Liver (tissue), 9 donors: ENCODE data around the gene TRIO. TPM values are rescaled to one million over a fixed set of nuclear protein-coding genes. Genes with fewer than 3 reads are reported as not detected.

Source experiments
- DNase-seq: peaks from one replicate; pipeline ENCODE4 v3.0.0-alpha.2; 2017; ENCODE audit warnings: low spot score
- H3K27ac ChIP-seq, 2 donors: one replicate each; pipeline ENCODE4 v1.7.0; 2013; ENCODE audit warnings: inconsistent platforms in 2 of 2, low read length in 2 of 2, control low read depth in 1 of 2, low read depth in 1 of 2, mild to moderate bottlenecking in 1 of 2
- H3K27me3 ChIP-seq, 4 donors: one replicate each; pipeline versions ENCODE4 v1.6.1 to v1.7.0; 2013; ENCODE audit warnings: low read length in 3 of 4, inconsistent platforms in 1 of 4, mild to moderate bottlenecking in 1 of 4, moderate library complexity in 1 of 4; ENCODE audit not compliant: control insufficient read depth in 4 of 4, insufficient read depth in 4 of 4
- H3K36me3 ChIP-seq, 4 donors: one replicate each; pipeline versions ENCODE4 v1.6.1 to v1.7.0; 2013; ENCODE audit warnings: low read length in 3 of 4, mild to moderate bottlenecking in 3 of 4, low read depth in 1 of 4, moderate library complexity in 1 of 4; ENCODE audit not compliant: control insufficient read depth in 4 of 4, insufficient read depth in 3 of 4
- H3K4me1 ChIP-seq, 4 donors: one replicate each; pipeline versions ENCODE4 v1.6.1 to v1.7.0; 2013; ENCODE audit warnings: low read length in 3 of 4, mild to moderate bottlenecking in 3 of 4, moderate library complexity in 1 of 4; ENCODE audit not compliant: control insufficient read depth in 4 of 4, insufficient read depth in 4 of 4
- H3K4me3 ChIP-seq, 3 donors: one replicate each; pipeline versions ENCODE4 v1.6.1 to v1.7.0; 2013; ENCODE audit warnings: low read length in 3 of 3, control low read depth in 1 of 3, low read depth in 1 of 3, mild to moderate bottlenecking in 1 of 3
- H3K9ac ChIP-seq, 2 donors: one replicate each; pipeline ENCODE4 v1.7.0; 2013; ENCODE audit warnings: low read length in 2 of 2, mild to moderate bottlenecking in 2 of 2, moderate library complexity in 2 of 2, control low read depth in 1 of 2, low read depth in 1 of 2
- H3K9me3 ChIP-seq, 4 donors: one replicate each; pipeline versions ENCODE4 v1.6.1 to v1.7.0; 2013; ENCODE audit warnings: low read length in 3 of 4; ENCODE audit not compliant: control insufficient read depth in 4 of 4
- EGR1 ChIP-seq, 2 donors: IDR thresholded peaks; 2 replicates each; pipeline ENCODE4 v1.6.1; 2016 to 2018; ENCODE audit warnings: antibody characterized with exemption in 2 of 2, low read depth in 2 of 2
- FOXA1 ChIP-seq: IDR thresholded peaks from 2 replicates; pipeline ENCODE4 v1.6.1; 2016; ENCODE audit warnings: antibody characterized with exemption
- FOXA2 ChIP-seq: IDR thresholded peaks from 2 replicates; pipeline ENCODE4 v1.6.1; 2016; ENCODE audit warnings: antibody characterized with exemption
- GABPA ChIP-seq, 2 donors: IDR thresholded peaks in 1 of 2; conservative IDR thresholded peaks in 1 of 2; 2 replicates each; pipeline ENCODE4 v1.6.1; 2016; ENCODE audit warnings: antibody characterized with exemption in 2 of 2, mild to moderate bottlenecking in 1 of 2, moderate library complexity in 1 of 2
- HNF4A ChIP-seq, 2 donors: conservative IDR thresholded peaks; 2 replicates each; pipeline ENCODE4 v1.6.1; 2016; ENCODE audit warnings: antibody characterized with exemption in 2 of 2, mild to moderate bottlenecking in 2 of 2
- HNF4G ChIP-seq: IDR thresholded peaks from 2 replicates; pipeline ENCODE4 v1.6.1; 2016; ENCODE audit warnings: antibody characterized with exemption
- JUND ChIP-seq, 2 donors: IDR thresholded peaks; 2 replicates each; pipeline ENCODE4 v1.6.1; 2016; ENCODE audit warnings: antibody characterized with exemption in 2 of 2
- NR2F2 ChIP-seq: IDR thresholded peaks from 2 replicates; pipeline ENCODE4 v1.6.1; 2016; ENCODE audit warnings: antibody characterized with exemption
- RAD21 ChIP-seq, 2 donors: IDR thresholded peaks; 2 replicates each; pipeline ENCODE4 v1.6.1; 2016; ENCODE audit warnings: antibody characterized with exemption in 2 of 2, mild to moderate bottlenecking in 2 of 2
- REST ChIP-seq: IDR thresholded peaks from 2 replicates; pipeline ENCODE4 v1.6.1; 2016; ENCODE audit warnings: antibody characterized with exemption, mild to moderate bottlenecking
- RXRA ChIP-seq, 2 donors: IDR thresholded peaks; 2 replicates each; pipeline ENCODE4 v1.6.1; 2017 to 2018; ENCODE audit warnings: antibody characterized with exemption in 2 of 2, mild to moderate bottlenecking in 1 of 2
- SP1 ChIP-seq: IDR thresholded peaks from 2 replicates; pipeline ENCODE4 v1.6.1; 2018; ENCODE audit warnings: antibody characterized with exemption, mild to moderate bottlenecking
- TAF1 ChIP-seq: conservative IDR thresholded peaks from 2 replicates; pipeline ENCODE4 v1.6.1; 2016; ENCODE audit warnings: antibody characterized with exemption, mild to moderate bottlenecking
- YY1 ChIP-seq: IDR thresholded peaks from 2 replicates; pipeline ENCODE4 v1.6.1; 2016; ENCODE audit warnings: antibody characterized with exemption, mild to moderate bottlenecking
- ZBTB33 ChIP-seq: IDR thresholded peaks from 2 replicates; pipeline ENCODE4 v1.6.1; 2016; ENCODE audit warnings: antibody characterized with exemption
- WGBS: extraction: QIAGEN DNeasy Blood & Tissue Kit; methylation state at CpG from one replicate; pipeline ENCODE4 v1.1.7; 2013; 5-methylcytosine and 5-hydroxymethylcytosine counted together
- polyA plus RNA-seq, 2 donors: library from polyadenylated mRNA; stranded (reverse) in 1 of 2; unstranded in 1 of 2; fragments of 200-250 nt in 1 of 2; fragments of >200 nt in 1 of 2; fragmentation: Nextera tagmentation in 1 of 2; extraction: Ambion mirVana in 1 of 2; gene quantifications; one replicate each; pipeline versions ENCODE4 v1.2.1 to v1.2.3, GENCODE V29; 2013 to 2015
- total RNA-seq, 2 donors: library from RNA; depleted of rRNA; stranded (reverse); fragments of >200 nt; gene quantifications; one replicate each; pipeline ENCODE4 v1.2.3, GENCODE V29; 2014
- TF ChIP-seq, protein P1 (sequence below): IDR thresholded peaks from 2 replicates; pipeline ENCODE4 v1.6.1; 2016; ENCODE audit warnings: antibody characterized with exemption
- TF ChIP-seq, protein P2 (sequence below): IDR thresholded peaks from 2 replicates; pipeline ENCODE4 v1.6.1; 2016; ENCODE audit warnings: antibody characterized with exemption
- TF ChIP-seq, protein P3 (sequence below): fragments of 150-350 bp; IDR thresholded peaks from 2 replicates; pipeline ENCODE4 v1.5.1; 2017; ENCODE audit warnings: improper control_type of control experiment, low read depth, low read length; ENCODE audit not compliant: missing input control
- donor health status: healthy.
- donor health status: healthy.
- donor health status: healthy.
- donor health status: healthy.
- donor health status: healthy.

Gene TRIO
- total and polyA plus RNA-seq, 4 donors: 8.5 to 86.2 (median 16.0) TPM

DNA sequence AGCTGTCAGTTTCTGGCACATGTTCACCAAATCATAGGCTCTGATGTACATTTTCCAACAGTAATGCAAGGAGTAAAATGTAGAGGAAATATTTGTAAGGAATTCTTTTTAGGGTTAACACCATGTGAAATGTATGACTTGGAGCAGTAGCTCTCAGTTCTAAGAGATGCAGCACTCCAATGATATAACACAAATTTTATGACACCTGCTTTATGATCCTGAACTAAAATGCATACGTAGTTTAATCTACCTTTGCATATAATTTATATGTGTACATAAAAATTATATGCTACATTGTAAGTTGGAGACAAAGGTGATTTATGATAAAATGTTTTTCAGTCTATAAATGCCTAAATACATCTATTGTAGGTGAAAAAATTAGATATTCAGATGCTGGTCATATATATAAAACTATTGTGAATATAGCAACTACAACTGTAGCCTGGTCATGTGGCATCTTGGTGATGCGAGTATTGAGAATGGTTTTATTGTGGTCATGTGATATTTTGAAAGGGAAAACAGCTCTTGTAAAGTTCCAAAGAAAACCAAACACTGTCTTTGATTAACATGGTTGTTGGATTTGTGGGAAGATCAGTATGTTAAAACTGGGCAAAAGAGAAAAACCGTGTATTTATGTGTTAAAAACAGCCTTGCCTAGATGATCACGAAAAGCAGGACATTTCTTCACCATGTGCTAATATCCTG lies 171.0 kb downstream of the TRIO start:
- H3K4me1 ChIP-seq: no peaks in the 10 kb centered on the region
- no peak overlapping the region for H3K27ac ChIP-seq
- no peak overlapping the region for H3K4me3 ChIP-seq
- DNase-seq: no peak
- H3K9me3 ChIP-seq: no peaks in the 10 kb centered on the region
- TF ChIP-seq TAF1 (no peak), NR2F2 (no peak)
- 85% methylated on average over 4 of the region's 4 CpGs for WGBS
- H3K27me3 ChIP-seq: no peaks in the 10 kb centered on the region
- peaks cover 11 to 33% (median 22%) of the 10 kb centered on the region in 4 donors for H3K36me3 ChIP-seq
- no peak overlapping the region for H3K9ac ChIP-seq

DNA sequence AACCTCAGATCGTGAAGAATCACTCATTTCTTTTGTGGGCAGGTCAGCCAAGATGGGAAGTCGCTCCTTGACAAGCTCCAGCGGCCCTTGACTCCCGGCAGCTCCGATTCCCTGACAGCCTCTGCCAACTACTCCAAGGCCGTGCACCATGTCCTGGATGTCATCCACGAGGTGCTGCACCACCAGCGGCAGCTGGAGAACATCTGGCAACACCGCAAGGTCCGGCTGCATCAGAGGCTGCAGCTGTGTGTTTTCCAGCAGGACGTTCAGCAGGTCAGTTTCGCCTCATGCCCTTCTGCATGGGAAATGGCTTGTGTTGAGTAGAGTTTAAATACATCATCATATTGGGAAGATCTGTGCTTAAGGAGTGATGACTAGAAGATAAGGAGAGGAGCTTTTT lies 173.3 kb downstream of the TRIO start:
- H3K27me3 ChIP-seq: no peaks in the 10 kb centered on the region
- WGBS: 90% methylated on average over 12 of the region's 12 CpGs
- H3K4me1 ChIP-seq: no peaks in the 10 kb centered on the region
- no peak overlapping the region for H3K4me3 ChIP-seq
- no peaks in the 10 kb centered on the region for H3K9me3 ChIP-seq
- no peak overlapping the region for H3K27ac ChIP-seq
- TF ChIP-seq YY1 (no peak), REST (no peak), ZBTB33 (no peak), EGR1 (IDR thresholded peaks at IDR 0.05; ENCODE audit: low read depth in 2 of 2) (no peak), HNF4A (conservative IDR thresholded peaks at IDR 0.05) (no peak), NR2F2 (no peak), RXRA (IDR thresholded peaks at IDR 0.05) (no peak), HNF4G (no peak), TAF1 (no peak), RAD21 (IDR thresholded peaks at IDR 0.05) (no peak), FOXA2 (no peak), GABPA (IDR thresholded peaks at IDR 0.05 in 1 of 2, conservative IDR thresholded peaks at IDR 0.05 in 1 of 2) (no peak), FOXA1 (no peak), SP1 (no peak), JUND (IDR thresholded peaks at IDR 0.05) (no peak)
- TF ChIP-seq, protein P1, sequence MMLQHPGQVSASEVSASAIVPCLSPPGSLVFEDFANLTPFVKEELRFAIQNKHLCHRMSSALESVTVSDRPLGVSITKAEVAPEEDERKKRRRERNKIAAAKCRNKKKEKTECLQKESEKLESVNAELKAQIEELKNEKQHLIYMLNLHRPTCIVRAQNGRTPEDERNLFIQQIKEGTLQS: no peak
- TF ChIP-seq, protein P2, sequence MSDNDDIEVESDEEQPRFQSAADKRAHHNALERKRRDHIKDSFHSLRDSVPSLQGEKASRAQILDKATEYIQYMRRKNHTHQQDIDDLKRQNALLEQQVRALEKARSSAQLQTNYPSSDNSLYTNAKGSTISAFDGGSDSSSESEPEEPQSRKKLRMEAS: no peak
- TF ChIP-seq, protein P3, sequence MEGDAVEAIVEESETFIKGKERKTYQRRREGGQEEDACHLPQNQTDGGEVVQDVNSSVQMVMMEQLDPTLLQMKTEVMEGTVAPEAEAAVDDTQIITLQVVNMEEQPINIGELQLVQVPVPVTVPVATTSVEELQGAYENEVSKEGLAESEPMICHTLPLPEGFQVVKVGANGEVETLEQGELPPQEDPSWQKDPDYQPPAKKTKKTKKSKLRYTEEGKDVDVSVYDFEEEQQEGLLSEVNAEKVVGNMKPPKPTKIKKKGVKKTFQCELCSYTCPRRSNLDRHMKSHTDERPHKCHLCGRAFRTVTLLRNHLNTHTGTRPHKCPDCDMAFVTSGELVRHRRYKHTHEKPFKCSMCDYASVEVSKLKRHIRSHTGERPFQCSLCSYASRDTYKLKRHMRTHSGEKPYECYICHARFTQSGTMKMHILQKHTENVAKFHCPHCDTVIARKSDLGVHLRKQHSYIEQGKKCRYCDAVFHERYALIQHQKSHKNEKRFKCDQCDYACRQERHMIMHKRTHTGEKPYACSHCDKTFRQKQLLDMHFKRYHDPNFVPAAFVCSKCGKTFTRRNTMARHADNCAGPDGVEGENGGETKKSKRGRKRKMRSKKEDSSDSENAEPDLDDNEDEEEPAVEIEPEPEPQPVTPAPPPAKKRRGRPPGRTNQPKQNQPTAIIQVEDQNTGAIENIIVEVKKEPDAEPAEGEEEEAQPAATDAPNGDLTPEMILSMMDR: no peak
- peaks cover 8 to 25% (median 16%) of the 10 kb centered on the region in 4 donors for H3K36me3 ChIP-seq
- no peak overlapping the region for H3K9ac ChIP-seq
- DNase-seq: no peak
